A673 (cell line): ENCODE results near the gene TLDC2. TPM values are rescaled to one million over a fixed set of nuclear protein-coding genes. Genes with fewer than 3 reads are reported as not detected.

ENCODE experiments used
- BruUV-seq: library from RNA; stranded (reverse); fragments of 400-500 nt; replicated peaks from 2 replicates; lab custom pipeline; 2021; lab: Mats Ljungman, UMichigan
- CTCF ChIA-PET: fragments of 300-600 bp; sonication (Branson Sonifier 250); formaldehyde crosslinking; loops from one replicate; lab custom pipeline; 2022; ENCODE audit warnings: antibody characterized with exemption; lab: Charles Lee
- POLR2A ChIA-PET: fragments of 300-600 bp; sonication (Branson Sonifier 250); formaldehyde crosslinking; loops from one replicate; lab custom pipeline; 2022; ENCODE audit warnings: antibody characterized with exemption; ENCODE audit not compliant: low non-redundant PET; lab: Charles Lee
- DNase-seq: peaks from one replicate; pipeline ENCODE4 v3.0.0-alpha.2; 2015; ENCODE audit warnings: low spot score
- H3K27ac ChIP-seq: fragments of 200-600 bp; sonication (generic); 2 replicates; pipeline ENCODE4 v1.5.1; 2016; ENCODE audit warnings: mixed run types, low read depth, mild to moderate bottlenecking, mixed read lengths, antibody characterized with exemption, low read length; ENCODE audit not compliant: poor library complexity, severe bottlenecking
- H3K27me3 ChIP-seq: fragments of 200-600 bp; sonication (generic); replicated peaks from 2 replicates; pipeline ENCODE4 v1.6.1; 2017; ENCODE audit warnings: mixed run types, low read depth, mild to moderate bottlenecking, mixed read lengths, antibody characterized with exemption, low read length; ENCODE audit not compliant: insufficient read depth, poor library complexity
- H3K36me3 ChIP-seq: fragments of 200-600 bp; sonication (generic); 2 replicates; pipeline ENCODE4 v1.6.1; 2016; ENCODE audit warnings: mixed run types, mild to moderate bottlenecking, mixed read lengths, antibody characterized with exemption, low read length; ENCODE audit not compliant: insufficient read depth, poor library complexity, severe bottlenecking
- H3K4me1 ChIP-seq: fragments of 200-600 bp; sonication (generic); 2 replicates; pipeline ENCODE4 v1.6.1; 2017; ENCODE audit warnings: mixed run types, mild to moderate bottlenecking, mixed read lengths, antibody characterized with exemption, low read length; ENCODE audit not compliant: insufficient read depth, poor library complexity, severe bottlenecking
- H3K4me3 ChIP-seq: fragments of 200-600 bp; sonication (generic); 2 replicates; pipeline ENCODE4 v1.5.1; 2016; ENCODE audit warnings: low read depth, mixed run types, mild to moderate bottlenecking, mixed read lengths, low read length; ENCODE audit not compliant: poor library complexity, severe bottlenecking
- H3K9me3 ChIP-seq: fragments of 200-600 bp; sonication (generic); 2 replicates; pipeline ENCODE4 v1.6.1; 2016; ENCODE audit warnings: mixed run types, low read depth, mild to moderate bottlenecking, mixed read lengths, antibody characterized with exemption, low read length; ENCODE audit not compliant: poor library complexity, severe bottlenecking
- CTCF ChIP-seq: fragments of 300-800, 200-600 bp; sonication (generic); conservative IDR thresholded peaks from 2 replicates; pipeline ENCODE4 v1.5.1; 2017; ENCODE audit warnings: low read depth, mild to moderate bottlenecking, antibody characterized with exemption, low read length, moderate library complexity, mixed read lengths
- EZH2 ChIP-seq: fragments of 200-600 bp; sonication (generic); IDR thresholded peaks from 2 replicates; pipeline ENCODE4 v1.6.1; 2017; ENCODE audit warnings: borderline replicate concordance, low read depth, mild to moderate bottlenecking, mixed read lengths, antibody characterized with exemption, low read length; ENCODE audit not compliant: poor library complexity, severe bottlenecking
- intact Hi-C: fragments of 100-400 bp; cut with micrococcal nuclease; formaldehyde crosslinking; loops from one replicate; pipeline ENCODE4 v1.10.0; 2022; ENCODE audit not compliant: unreplicated experiment
- total RNA-seq: library from RNA; stranded (reverse); gene quantifications from 2 replicates; pipeline ENCODE4 v1.2.3, GENCODE V29; 2021

The TLDC2 gene
- total RNA-seq, 1 experiment from 2014 or later: not detected

- intact Hi-C loops: no loop called here
These were observed 24.4 kb upstream of the TLDC2 start for GRCh38 chr20:36851490-36851889.

GRCh38 chr20:36852187-36852586 is 23.8 kb upstream of the TLDC2 start:
- no TSS peak for BruUV-seq
- no peak for TF ChIP-seq CTCF
- TF ChIP-seq EZH2: no peak
- Histone ChIP-seq H3K27me3 (no peaks in the 10 kb centered on the region), H3K27ac (no peak overlapping the region), H3K9me3 (no peaks in the 10 kb centered on the region), H3K36me3 (peaks cover 3% of the 10 kb centered on the region), H3K4me3 (no peak overlapping the region), H3K4me1 (peaks cover 12% of the 10 kb centered on the region)
- DNase-seq: no peak
- ChIA-PET POLR2A (no interaction called here), CTCF (no interaction called here)
- intact Hi-C loops: no loop called here

More at GRCh38 chr20:36851490-36851889, 24.4 kb upstream of the TLDC2 start:
- no peaks in the 10 kb centered on the region for H3K9me3 ChIP-seq
- H3K4me3 ChIP-seq: no peak overlapping the region
- H3K36me3 ChIP-seq: peaks cover 3% of the 10 kb centered on the region
- TF ChIP-seq CTCF (no peak), EZH2 (no peak)
- BruUV-seq: no TSS peak
- no peak for DNase-seq
- ChIA-PET CTCF (no interaction called here), POLR2A (no interaction called here)
- H3K27me3 ChIP-seq: no peaks in the 10 kb centered on the region
- no peak overlapping the region for H3K27ac ChIP-seq
- peaks cover 11% of the 10 kb centered on the region for H3K4me1 ChIP-seq

- no peak overlapping the region for H3K4me3 ChIP-seq
- H3K27ac ChIP-seq: no peak overlapping the region
- peaks cover 10% of the 10 kb centered on the region for H3K4me1 ChIP-seq
- peaks cover 6% of the 10 kb centered on the region for H3K36me3 ChIP-seq
- POLR2A ChIA-PET: no interaction called here
- no TSS peak for BruUV-seq
- DNase-seq: no peak
- intact Hi-C loops: no loop called here
- TF ChIP-seq EZH2: no peak
- TF ChIP-seq CTCF: no peak
- CTCF ChIA-PET: no interaction called here
- no peaks in the 10 kb centered on the region for H3K9me3 ChIP-seq
- no peaks in the 10 kb centered on the region for H3K27me3 ChIP-seq
These were observed 21.3 kb upstream of the TLDC2 start for GRCh38 chr20:36854348-36855240.
